HEK293 (cell line): Measurements from ENCODE around the gene SLC39A3.

ENCODE experiments used
- CTCF ChIA-PET: fragments of 350-600 bp; formaldehyde crosslinking; extraction: SDS; loops from one replicate; lab custom pipeline; 2021; ENCODE audit warnings: antibody characterized with exemption; lab: Yijun Ruan, JAX
- POLR2A ChIA-PET: fragments of 300-600 bp; formaldehyde crosslinking; extraction: SDS; loops from one replicate; lab custom pipeline; 2020; ENCODE audit warnings: antibody characterized with exemption, inconsistent platforms; lab: Yijun Ruan, JAX
- H3K27ac ChIP-seq: fragments of 200-500 bp; sonication (Bioruptor generic); 2 replicates; pipeline ENCODE4 v1.5.1; 2014; ENCODE audit warnings: low read depth, low read length, control low read depth, inconsistent platforms; ENCODE audit errors: extremely low read depth
- H3K36me3 ChIP-seq, 2 experiments: fragments of 200-500 bp in 1 of 2; sonication (Bioruptor generic) in 1 of 2; 1 replicate in 1 of 2; 2 replicates in 1 of 2; pipeline ENCODE4 v1.5.1; 2014 to 2017; ENCODE audit warnings: inconsistent platforms in 2 of 2, low read length in 2 of 2; ENCODE audit not compliant: control insufficient read depth in 2 of 2, insufficient read depth in 1 of 2
- H3K4me1 ChIP-seq: fragments of 200-500 bp; sonication (Bioruptor generic); 2 replicates; pipeline ENCODE4 v1.5.1; 2014; ENCODE audit warnings: mild to moderate bottlenecking, low read length, inconsistent platforms; ENCODE audit not compliant: control insufficient read depth, insufficient read depth
- H3K4me3 ChIP-seq: 2 replicates; pipeline ENCODE4 v1.5.1; 2011; ENCODE audit warnings: low read depth, mild to moderate bottlenecking, control low read depth, low read length, moderate library complexity
- H3K9me3 ChIP-seq: fragments of 200-500 bp; sonication (Bioruptor generic); 2 replicates; pipeline ENCODE4 v1.5.1; 2014; ENCODE audit warnings: low read depth, low read length, inconsistent platforms; ENCODE audit not compliant: control insufficient read depth, insufficient read depth
- BCL11A ChIP-seq: fragments of 450-650 bp; formaldehyde crosslinking; IDR thresholded peaks from 2 replicates; pipeline ENCODE4 v1.5.1; 2016; ENCODE audit warnings: low read depth, missing biosample characterization, missing genetic modification characterization
- FEZF1 ChIP-seq: fragments of 450-650 bp; formaldehyde crosslinking; IDR thresholded peaks from 2 replicates; pipeline ENCODE4 v1.5.1; 2016; ENCODE audit warnings: missing biosample characterization, missing genetic modification characterization
- KLF1 ChIP-seq: fragments of 450-650 bp; formaldehyde crosslinking; IDR thresholded peaks from 2 replicates; pipeline ENCODE4 v1.5.1; 2016; ENCODE audit warnings: missing biosample characterization, missing genetic modification characterization
- PRDM1 ChIP-seq: fragments of 450-650 bp; formaldehyde crosslinking; IDR thresholded peaks from 2 replicates; pipeline ENCODE4; 2016; ENCODE audit warnings: missing biosample characterization, missing genetic modification characterization
- SP7 ChIP-seq: fragments of 450-650 bp; formaldehyde crosslinking; IDR thresholded peaks from 2 replicates; pipeline ENCODE4 v1.5.1; 2016; ENCODE audit warnings: missing biosample characterization, missing genetic modification characterization
- TRIM28 ChIP-seq: IDR thresholded peaks from 2 replicates; pipeline ENCODE4 v1.6.1; 2011; ENCODE audit warnings: low read length, control low read depth, borderline replicate concordance
- ZBTB21 ChIP-seq: fragments of 450-650 bp; formaldehyde crosslinking; IDR thresholded peaks from 2 replicates; pipeline ENCODE4 v1.5.1; 2017; ENCODE audit warnings: missing biosample characterization, missing genetic modification characterization
- ZBTB8A ChIP-seq: fragments of 450-650 bp; formaldehyde crosslinking; IDR thresholded peaks from 2 replicates; pipeline ENCODE4 v1.5.1; 2016; ENCODE audit warnings: missing biosample characterization, missing genetic modification characterization
- ZFP3 ChIP-seq: fragments of 450-650 bp; formaldehyde crosslinking; IDR thresholded peaks from 2 replicates; pipeline ENCODE4 v1.5.1; 2016; ENCODE audit warnings: low read depth, missing biosample characterization, missing genetic modification characterization
- ZNF146 ChIP-seq: fragments of 450-650 bp; formaldehyde crosslinking; IDR thresholded peaks from 2 replicates; pipeline ENCODE4 v1.5.1; 2016; ENCODE audit warnings: missing biosample characterization, missing genetic modification characterization
- ZNF19 ChIP-seq: fragments of 450-650 bp; formaldehyde crosslinking; IDR thresholded peaks from 2 replicates; pipeline ENCODE4; 2016; ENCODE audit warnings: missing biosample characterization, missing genetic modification characterization, low read depth
- ZNF2 ChIP-seq: fragments of 450-650 bp; formaldehyde crosslinking; IDR thresholded peaks from 2 replicates; pipeline ENCODE4 v1.5.1; 2016; ENCODE audit warnings: missing biosample characterization, missing genetic modification characterization
- ZNF23 ChIP-seq: fragments of 450-650 bp; formaldehyde crosslinking; IDR thresholded peaks from 2 replicates; pipeline ENCODE4 v1.5.1; 2016; ENCODE audit warnings: missing biosample characterization, missing genetic modification characterization, borderline replicate concordance
- ZNF391 ChIP-seq: fragments of 450-650 bp; formaldehyde crosslinking; IDR thresholded peaks from 2 replicates; pipeline ENCODE4 v1.5.1; 2016; ENCODE audit warnings: low read depth, missing biosample characterization, missing genetic modification characterization, borderline replicate concordance
- ZNF610 ChIP-seq: fragments of 450-650 bp; formaldehyde crosslinking; IDR thresholded peaks from 2 replicates; pipeline ENCODE4 v1.5.1; 2016; ENCODE audit warnings: missing biosample characterization, missing genetic modification characterization, borderline replicate concordance
- ZNF777 ChIP-seq: fragments of 450-650 bp; formaldehyde crosslinking; IDR thresholded peaks from 2 replicates; pipeline ENCODE4 v1.5.1; 2017; ENCODE audit warnings: missing biosample characterization, missing genetic modification characterization, borderline replicate concordance
- ZNF785 ChIP-seq: fragments of 450-650 bp; formaldehyde crosslinking; IDR thresholded peaks from 2 replicates; pipeline ENCODE4 v1.5.1; 2016; ENCODE audit warnings: missing biosample characterization, missing genetic modification characterization
- ZSCAN16 ChIP-seq: fragments of 450-650 bp; formaldehyde crosslinking; IDR thresholded peaks from 2 replicates; pipeline ENCODE4 v1.5.1; 2016; ENCODE audit warnings: missing biosample characterization, missing genetic modification characterization
- TF ChIP-seq, protein P1 (sequence below): fragments of 450-650 bp; formaldehyde crosslinking; IDR thresholded peaks from 2 replicates; pipeline ENCODE4 v1.5.1; 2016; ENCODE audit warnings: missing biosample characterization, missing genetic modification characterization
- TF ChIP-seq, protein P2 (sequence below): fragments of 450-650 bp; formaldehyde crosslinking; IDR thresholded peaks from 2 replicates; pipeline ENCODE4 v1.5.1; 2017; ENCODE audit warnings: missing biosample characterization, missing genetic modification characterization
- TF ChIP-seq, protein P3 (sequence below): fragments of 450-650 bp; formaldehyde crosslinking; IDR thresholded peaks from 2 replicates; pipeline ENCODE4 v1.5.0; 2017; ENCODE audit warnings: missing biosample characterization, missing genetic modification characterization, borderline replicate concordance
- TF ChIP-seq, protein P4 (sequence below): IDR thresholded peaks from 2 replicates; pipeline ENCODE4 v1.6.1; 2011; ENCODE audit warnings: mild to moderate bottlenecking, low read depth, low read length, borderline replicate concordance

SLC39A3 gene

DNA sequence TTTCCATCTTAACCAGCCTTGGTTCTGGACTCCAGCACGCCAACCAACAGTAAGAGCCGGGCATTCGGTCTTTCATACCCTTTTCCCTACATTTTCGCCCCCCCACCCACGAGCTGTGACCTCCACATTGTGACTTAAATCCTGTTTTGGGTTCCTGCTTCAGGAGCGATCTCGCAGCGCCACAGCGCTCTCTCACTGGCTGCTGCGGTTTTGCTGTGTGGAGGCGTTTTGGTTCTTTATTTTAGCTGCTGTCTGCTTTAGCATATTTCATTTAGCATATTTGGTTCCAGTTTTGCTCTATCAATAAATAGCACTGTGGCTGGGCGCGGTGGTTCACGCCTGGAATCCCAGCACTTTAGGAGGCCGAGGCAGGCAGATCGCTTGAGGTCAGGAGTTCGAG is 19.5 kb upstream of the SLC39A3 start (continued):
- no peak for TF ChIP-seq TRIM28
- no peak for TF ChIP-seq ZNF391
- TF ChIP-seq ZSCAN16 (tag by site-specific recombination), result no peak
- TF ChIP-seq BCL11A, result no peak

DNA sequence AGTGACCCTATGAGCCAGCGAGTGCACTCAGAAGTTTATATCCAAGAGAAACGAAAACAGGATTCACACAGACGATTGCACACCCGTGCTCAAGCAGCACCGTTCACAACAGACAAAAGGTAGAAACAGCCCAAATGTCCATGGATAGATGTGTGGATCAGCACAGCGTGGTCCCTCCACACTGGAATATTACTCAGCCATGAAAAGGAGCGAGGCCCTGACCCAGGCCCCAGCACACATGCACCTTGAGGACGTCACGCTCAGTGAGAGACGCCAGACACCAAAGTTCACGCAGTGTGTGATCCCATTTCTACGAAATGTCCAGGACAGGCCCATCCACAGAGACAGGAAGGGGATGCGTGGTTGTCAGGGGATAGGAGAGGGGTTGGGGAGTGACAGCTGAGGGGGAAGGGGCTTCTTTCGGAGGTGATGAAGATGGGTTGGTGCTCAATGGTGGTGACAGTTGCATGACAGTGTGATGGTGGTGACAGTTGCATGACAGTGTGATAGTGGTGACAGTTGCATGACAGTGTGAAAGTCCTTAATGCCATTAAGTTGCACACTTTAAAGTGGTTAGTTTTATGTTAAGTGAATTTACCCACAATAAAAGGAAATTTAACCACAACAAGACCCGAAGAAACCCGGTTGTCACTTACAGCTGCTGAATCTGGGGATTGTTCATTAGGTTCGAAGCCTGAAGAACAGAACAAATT is 18.9 kb upstream of the SLC39A3 start:
- H3K9me3 ChIP-seq, result no peaks in the 10 kb centered on the region
- TF ChIP-seq, protein P1, sequence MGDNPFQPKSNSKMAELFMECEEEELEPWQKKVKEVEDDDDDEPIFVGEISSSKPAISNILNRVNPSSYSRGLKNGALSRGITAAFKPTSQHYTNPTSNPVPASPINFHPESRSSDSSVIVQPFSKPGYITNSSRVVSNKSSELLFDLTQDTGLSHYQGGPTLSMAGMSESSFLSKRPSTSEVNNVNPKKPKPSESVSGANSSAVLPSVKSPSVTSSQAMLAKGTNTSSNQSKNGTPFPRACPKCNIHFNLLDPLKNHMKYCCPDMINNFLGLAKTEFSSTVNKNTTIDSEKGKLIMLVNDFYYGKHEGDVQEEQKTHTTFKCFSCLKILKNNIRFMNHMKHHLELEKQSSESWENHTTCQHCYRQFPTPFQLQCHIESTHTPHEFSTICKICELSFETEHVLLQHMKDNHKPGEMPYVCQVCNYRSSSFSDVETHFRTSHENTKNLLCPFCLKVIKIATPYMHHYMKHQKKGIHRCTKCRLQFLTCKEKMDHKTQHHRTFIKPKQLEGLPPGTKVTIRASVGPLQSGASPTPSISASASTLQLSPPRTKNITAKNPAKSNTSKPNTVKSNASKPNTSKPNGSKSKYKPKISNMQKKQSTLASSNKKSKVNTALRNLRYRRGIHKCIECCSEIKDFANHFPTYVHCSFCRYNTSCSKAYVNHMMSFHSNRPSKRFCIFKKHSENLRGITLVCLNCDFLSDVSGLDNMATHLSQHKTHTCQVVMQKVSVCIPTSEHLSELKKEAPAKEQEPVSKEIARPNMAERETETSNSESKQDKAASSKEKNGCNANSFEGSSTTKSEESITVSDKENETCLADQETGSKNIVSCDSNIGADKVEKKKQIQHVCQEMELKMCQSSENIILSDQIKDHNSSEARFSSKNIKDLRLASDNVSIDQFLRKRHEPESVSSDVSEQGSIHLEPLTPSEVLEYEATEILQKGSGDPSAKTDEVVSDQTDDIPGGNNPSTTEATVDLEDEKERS (tag by site-specific recombination), result 0 out of 2 replicates have a peak, but pooled peaks have one; percentile 35
- TF ChIP-seq PRDM1 (tag by site-specific recombination) (peak; percentile 52; the same call in 1 of the 2 replicates), ZNF146 (peak; percentile 100), KLF1 (no peak), ZNF2 (tag by site-specific recombination) (no peak)
- POLR2A ChIA-PET, result no interaction called here
- H3K4me1 ChIP-seq, result no peaks in the 10 kb centered on the region
- no peak overlapping the region for H3K27ac ChIP-seq
- no peak overlapping the region for H3K4me3 ChIP-seq
- H3K36me3 ChIP-seq, result peaks cover 0 to 90% of the 10 kb centered on the region in 2 experiments; a peak in 2 of 3 replicates
- CTCF ChIA-PET, result interaction anchor here (0.6 to 1.4 kb wide), 3 partner anchors 9 to 94 kb away, joined by 3 to 5 read pairs (median 4); no protein-coding TSS in a partner anchor

DNA sequence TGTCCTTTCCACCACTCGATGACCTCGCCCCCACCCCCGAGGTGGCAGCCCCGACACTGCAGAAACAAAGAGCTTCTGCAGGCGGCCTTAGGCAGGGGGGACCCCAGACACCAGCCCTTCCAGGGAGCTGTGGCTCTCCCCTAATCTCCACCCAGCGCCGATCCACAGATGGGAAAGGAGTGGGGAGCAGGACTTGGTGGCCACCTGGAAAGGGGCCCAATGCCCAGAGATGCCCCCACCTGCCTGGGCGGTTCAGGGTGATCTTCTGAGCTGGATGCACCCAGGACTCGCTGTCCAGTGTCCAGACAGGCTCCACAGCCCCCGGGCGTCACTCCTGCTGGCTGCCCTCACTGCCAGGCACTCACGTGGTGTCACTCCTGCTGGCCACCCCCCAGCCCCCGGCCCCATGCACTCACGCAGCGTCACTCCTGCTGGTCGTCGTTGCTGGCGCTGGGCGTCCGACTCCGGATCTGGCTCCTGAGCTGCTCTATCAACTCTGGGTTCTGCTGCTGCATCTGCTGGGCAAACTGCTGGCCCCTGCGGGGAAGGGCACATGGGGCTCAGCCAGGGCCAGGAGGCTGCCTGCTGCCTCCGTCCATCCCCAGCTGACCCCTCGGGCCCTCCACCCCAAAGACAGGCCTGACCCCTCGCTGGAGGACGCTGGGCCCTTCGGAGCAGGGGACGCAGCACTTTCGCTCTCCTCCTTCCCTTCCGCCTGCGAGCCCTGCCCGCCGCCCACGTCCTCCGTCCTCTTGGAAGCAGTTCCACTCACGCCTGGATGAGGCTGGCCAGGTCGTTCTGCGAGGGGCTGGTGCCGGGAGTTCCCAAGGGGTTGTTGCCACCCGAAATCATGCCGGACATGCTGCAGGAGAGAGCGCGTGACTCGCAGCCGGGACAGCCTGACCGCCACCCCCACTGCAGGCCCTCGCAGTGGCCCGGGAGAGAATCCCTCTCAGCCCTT is 17.4 kb upstream of the SLC39A3 start:
- Histone ChIP-seq H3K27ac (no peak overlapping the region), H3K36me3 (peaks cover 0 to 83% of the 10 kb centered on the region in 2 experiments; a peak in 2 of 3 replicates), H3K9me3 (no peaks in the 10 kb centered on the region), H3K4me1 (no peaks in the 10 kb centered on the region), H3K4me3 (no peak overlapping the region)
- ChIA-PET POLR2A (no interaction called here), CTCF (no interaction called here)
- TF ChIP-seq ZNF777 (tag by site-specific recombination) (no peak), ZNF23 (no peak), FEZF1 (no peak), ZBTB21 (no peak), SP7 (tag by site-specific recombination) (no peak), ZNF19 (tag by site-specific recombination) (no peak), ZBTB8A (tag by site-specific recombination) (no peak), ZNF610 (tag by site-specific recombination) (no peak), ZFP3 (tag by site-specific recombination) (no peak), ZNF785 (tag by site-specific recombination) (no peak)
- TF ChIP-seq, protein P2, sequence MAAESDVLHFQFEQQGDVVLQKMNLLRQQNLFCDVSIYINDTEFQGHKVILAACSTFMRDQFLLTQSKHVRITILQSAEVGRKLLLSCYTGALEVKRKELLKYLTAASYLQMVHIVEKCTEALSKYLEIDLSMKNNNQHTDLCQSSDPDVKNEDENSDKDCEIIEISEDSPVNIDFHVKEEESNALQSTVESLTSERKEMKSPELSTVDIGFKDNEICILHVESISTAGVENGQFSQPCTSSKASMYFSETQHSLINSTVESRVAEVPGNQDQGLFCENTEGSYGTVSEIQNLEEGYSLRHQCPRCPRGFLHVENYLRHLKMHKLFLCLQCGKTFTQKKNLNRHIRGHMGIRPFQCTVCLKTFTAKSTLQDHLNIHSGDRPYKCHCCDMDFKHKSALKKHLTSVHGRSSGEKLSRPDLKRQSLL (tag by site-specific recombination), result no peak
- TF ChIP-seq, protein P3, sequence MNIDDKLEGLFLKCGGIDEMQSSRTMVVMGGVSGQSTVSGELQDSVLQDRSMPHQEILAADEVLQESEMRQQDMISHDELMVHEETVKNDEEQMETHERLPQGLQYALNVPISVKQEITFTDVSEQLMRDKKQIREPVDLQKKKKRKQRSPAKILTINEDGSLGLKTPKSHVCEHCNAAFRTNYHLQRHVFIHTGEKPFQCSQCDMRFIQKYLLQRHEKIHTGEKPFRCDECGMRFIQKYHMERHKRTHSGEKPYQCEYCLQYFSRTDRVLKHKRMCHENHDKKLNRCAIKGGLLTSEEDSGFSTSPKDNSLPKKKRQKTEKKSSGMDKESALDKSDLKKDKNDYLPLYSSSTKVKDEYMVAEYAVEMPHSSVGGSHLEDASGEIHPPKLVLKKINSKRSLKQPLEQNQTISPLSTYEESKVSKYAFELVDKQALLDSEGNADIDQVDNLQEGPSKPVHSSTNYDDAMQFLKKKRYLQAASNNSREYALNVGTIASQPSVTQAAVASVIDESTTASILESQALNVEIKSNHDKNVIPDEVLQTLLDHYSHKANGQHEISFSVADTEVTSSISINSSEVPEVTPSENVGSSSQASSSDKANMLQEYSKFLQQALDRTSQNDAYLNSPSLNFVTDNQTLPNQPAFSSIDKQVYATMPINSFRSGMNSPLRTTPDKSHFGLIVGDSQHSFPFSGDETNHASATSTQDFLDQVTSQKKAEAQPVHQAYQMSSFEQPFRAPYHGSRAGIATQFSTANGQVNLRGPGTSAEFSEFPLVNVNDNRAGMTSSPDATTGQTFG (tag by site-specific recombination), result no peak
- TF ChIP-seq, protein P4, sequence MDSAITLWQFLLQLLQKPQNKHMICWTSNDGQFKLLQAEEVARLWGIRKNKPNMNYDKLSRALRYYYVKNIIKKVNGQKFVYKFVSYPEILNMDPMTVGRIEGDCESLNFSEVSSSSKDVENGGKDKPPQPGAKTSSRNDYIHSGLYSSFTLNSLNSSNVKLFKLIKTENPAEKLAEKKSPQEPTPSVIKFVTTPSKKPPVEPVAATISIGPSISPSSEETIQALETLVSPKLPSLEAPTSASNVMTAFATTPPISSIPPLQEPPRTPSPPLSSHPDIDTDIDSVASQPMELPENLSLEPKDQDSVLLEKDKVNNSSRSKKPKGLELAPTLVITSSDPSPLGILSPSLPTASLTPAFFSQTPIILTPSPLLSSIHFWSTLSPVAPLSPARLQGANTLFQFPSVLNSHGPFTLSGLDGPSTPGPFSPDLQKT, result no peak
